ENCODE measurements around the gene L3MBTL3.
"Not testable (repeated sequence)": the region's sequence is repeated elsewhere in the genome, so short reads cannot be mapped to it uniquely, and the experiment has no call there.

Gene L3MBTL3

DNA sequence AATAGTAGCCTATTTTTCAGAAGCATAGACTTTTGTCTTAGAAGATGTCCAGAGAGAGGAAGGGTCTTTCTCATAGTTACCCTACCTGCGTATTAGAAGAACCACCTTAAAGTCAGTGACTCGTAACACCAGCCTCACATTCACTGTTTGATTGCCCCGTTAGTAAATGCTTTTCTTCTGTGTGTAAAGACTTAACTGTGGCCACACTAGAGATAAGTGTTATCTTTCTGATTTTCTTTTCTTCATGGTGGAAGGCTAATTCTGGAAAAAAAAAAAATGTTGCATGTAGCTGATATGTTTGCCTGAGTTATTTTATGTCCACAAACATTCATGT, 120.5 kb downstream of the L3MBTL3 start:
- DNase-seq (ENCODE audit: low read depth) = no peak

DNA sequence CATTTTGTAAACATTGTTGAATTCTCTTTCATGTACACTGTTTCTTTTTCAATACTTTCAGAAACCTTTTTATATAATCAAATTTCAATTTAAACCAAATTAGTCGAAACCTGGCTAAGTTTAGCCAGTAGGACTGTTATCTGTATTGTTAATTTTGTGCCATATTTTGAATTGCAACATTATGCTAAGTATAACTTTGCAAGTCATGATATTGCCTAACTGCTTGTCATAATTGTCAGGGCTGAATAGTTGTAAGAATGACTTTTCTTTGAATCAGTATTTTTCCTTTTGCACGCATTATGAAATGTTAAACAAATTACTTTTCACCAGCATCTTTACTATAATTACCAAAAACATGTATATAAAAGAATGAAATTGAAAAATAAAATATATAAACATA, 121.7 kb downstream of the L3MBTL3 start:
- no peak for DNase-seq (ENCODE audit: low read depth)

DNA sequence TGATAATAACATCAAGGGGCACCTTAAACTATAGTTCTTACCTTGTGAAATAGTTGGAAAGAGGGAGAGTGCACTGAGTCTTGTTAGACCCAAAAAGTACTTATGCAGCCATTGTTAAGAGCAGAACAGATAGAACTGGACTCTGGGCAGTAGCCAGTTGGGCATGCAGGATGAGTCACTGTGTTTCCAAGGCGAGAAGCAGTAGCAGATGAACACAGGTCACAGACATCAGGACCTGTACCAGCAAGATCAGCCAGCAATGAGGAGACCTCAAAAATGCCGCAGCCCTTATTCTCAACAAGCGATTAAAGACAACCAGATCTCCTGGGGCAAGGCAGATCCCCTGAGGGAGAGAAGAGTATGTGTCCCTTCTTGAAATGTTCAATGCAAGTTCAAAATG, 125.3 kb downstream of the L3MBTL3 start:
- DNase-seq (ENCODE audit: low read depth) = no peak

DNA sequence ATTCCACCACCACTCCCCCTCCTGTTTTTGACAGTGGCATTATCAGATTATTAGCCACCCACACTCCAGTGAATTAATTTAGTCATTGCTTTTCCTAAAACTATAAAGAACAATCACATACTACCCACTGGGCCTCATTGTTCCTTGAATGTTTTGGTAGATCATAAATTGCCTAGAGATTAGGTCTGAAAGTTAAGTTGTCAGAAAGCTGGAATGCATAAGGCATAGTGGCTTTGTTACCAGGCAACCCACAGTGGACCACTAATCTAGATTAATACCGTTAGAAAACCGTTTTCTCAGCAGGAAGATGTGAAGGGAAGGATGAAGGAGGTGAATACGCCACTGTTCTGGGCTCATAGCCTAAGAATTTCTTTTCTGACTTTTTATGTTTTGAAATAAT, 128.7 kb downstream of the L3MBTL3 start:
- DNase-seq (ENCODE audit: low read depth) = no peak

DNA sequence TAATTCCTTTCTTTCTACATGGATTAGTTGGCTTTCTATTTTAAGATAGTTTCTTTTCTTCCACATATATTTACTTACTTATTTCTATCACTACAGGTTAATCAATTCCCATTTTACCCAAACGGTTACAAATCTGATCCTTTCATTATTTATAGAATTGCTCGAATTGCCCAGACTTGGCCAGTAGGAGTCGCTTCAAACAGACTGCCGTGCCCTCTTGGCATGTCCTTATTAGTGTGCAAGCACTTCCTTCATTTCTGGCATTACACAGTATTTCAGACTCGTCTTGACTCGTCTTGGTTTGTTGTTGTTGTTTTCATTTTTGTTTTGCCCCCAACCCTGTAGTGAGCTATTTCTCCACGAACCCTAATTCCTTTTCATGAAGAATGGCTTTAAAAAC, 129.8 kb downstream of the L3MBTL3 start:
- DNase-seq (ENCODE audit: low read depth) = no peak

DNA sequence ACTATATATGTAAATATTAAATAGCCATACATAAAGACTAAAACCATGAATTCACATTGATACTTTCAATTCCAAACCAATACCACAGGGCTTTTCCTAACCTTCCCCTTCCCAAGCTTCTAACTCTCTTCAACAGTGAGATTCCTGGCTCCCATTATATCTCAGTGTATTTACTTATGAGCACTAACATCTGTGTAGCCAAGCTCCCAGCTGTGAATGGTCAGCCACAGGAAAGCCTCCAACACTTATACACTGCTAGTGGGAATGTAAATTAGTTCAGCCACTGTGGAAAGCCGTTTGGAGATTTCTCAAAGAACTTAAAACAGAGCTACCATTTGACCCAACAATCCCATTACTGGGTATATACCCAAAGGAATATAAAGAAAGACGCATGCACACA, 130.6 kb downstream of the L3MBTL3 start:
- DNase-seq (ENCODE audit: low read depth) = not testable (repeated sequence)

DNA sequence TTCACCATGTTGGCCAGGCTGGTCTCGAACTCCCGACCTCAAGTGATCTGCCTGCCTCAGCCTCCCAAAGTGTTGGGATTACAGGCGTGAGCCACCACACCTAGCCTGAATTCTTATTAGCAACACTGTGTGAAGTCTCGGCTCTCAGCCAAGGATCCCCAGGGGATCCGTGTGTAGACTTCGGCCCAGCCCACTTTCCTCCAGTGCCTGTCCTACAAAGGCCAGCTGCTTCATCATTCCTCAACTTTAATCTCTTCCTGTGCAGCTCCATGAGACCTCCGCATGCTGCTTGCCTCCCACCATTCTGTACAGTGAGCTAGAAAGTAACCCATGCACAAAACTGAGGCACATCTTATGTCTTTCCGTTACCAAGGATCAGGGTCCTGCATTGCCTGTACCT, 132.5 kb downstream of the L3MBTL3 start:
- no peak for DNase-seq (ENCODE audit: low read depth)

DNA sequence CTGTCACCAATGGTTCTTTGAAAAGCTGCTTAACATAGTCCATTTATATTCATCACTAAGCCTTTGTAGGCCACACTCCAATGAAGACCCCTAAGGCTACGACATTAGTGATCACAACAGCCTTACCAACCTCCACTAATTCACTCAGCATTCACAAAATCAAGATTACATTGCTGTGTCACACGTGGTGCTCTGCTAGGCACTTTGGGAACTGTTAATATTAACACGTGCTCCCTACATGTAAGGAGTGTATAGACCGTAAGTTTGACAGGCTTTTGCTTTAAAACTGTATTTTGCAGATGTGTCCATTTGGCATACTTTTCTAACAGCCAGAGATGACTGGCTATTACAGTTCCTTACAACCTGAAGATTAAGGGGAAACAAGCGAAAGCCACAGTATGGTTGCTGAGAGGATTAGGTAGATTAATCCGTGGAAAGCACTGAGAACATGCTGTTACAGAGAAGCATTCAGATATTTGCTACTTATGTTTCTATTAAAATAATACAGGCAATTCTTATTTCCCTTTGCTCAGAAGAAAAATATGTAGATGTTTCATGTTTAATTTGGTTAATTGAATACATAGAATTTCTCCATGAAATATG, 134.6 kb downstream of the L3MBTL3 start:
- no peak for DNase-seq (ENCODE audit: low read depth)

DNA sequence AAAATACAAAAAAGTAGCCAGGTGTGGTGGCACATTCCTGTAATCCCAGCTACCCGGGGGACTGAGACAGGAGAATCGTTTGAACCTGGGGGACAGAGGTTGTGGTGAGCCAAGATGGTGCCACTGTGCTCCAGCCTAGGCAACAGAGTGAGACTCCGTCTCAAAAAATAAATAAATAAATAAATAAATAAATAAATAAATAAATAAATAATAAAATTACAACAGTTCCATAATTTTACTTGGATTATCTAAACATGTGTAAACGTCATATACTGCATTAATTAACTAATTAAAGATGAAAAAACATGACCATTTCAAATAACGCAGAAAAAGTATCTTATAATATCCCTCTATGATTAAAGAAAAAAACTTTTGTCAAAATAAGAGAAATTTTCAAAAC, 138.5 kb downstream of the L3MBTL3 start:
- DNase-seq (ENCODE audit: low read depth) = no peak

DNA sequence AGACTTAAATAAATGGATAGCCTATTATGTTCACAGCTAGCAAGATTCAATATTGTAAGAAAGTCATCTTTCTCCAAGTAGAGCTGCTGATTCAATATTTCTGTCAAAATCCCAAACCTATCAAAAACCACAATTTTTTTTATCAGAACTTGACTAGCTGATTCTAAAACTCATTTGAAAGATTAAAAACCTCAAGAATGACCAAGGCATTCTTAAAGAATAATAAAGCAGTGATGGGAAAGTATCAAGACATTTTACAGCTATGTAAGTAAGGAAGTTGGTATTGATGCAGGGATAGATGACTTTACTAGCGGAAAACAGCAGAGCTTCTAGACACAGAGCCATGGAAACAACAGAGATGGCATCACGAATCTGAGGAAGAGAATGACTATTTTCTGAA, 139.7 kb downstream of the L3MBTL3 start:
- no peak for DNase-seq (ENCODE audit: low read depth)

DNA sequence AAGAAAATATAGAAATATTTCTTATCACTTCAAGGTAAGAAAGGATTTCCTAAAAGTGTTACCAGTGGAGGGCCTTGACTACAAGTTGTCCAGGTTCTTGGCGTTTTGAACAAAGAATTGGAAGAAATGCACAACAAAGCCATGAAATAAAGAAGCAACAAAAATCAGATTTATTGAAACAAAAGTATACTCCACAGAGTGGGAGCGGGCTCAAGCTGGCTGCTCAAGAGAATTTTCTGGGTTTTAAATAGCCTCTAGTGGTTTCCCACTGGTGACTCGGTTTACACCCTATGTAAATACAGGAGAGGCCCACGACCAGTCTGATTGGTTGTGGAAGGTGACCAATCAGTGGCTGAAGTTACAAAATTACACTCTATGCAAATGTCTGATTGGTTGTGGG, 140.2 kb downstream of the L3MBTL3 start:
- DNase-seq (ENCODE audit: low read depth) = no peak

DNA sequence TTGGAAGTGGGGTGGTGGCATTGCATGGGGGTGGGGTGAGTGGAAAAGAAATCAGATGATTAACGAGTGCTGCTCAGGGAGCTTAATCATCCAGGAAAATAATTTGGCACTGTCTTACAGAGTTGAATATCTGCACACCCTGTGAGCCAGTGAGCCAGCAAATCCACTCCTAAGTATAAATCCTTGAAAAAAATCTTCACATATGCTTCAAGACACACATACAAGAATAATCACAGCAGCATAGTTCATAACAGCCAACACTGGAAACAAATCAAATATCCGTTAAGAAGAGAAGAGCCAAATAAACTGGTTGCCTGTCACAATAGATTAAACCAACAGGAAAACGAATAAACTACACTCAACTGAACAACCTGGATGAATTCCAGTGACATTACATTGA, 141.6 kb downstream of the L3MBTL3 start:
- no peak for DNase-seq (ENCODE audit: low read depth)

DNA sequence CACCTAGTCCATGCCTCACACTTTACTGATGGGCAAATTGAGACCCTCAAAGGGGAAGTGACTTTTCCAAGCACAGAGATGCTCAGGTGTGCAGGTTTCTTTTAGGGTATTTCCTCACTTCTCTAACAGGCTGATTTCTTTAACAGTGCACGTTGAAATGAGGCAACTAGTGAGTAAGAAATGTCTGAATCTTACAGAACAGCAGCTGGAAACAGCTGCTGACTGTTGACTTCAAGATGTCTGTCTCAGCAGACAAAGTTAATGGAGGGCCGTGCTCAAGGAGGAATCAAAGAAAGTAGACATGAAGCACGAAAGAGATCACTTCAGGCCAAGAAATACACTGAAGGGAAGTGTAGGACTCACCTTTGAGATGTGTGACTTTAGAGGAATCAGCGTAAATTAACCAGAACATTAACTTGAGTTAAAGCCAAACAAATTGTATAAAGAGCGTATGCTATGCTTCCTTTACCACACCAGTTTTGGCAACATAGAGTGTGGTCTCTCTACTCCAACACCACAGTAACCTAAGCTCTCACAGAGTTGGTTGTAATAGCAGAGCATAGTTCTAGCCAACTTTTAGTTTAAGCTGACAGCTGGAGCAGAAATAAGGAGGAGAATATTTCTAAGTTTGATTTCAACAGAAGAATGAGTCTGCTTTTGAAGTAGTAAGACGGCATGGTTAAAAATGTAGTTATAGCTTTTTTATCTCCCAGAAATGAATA, 143.5 kb downstream of the L3MBTL3 start:
- no peak for DNase-seq (ENCODE audit: low read depth)

DNA sequence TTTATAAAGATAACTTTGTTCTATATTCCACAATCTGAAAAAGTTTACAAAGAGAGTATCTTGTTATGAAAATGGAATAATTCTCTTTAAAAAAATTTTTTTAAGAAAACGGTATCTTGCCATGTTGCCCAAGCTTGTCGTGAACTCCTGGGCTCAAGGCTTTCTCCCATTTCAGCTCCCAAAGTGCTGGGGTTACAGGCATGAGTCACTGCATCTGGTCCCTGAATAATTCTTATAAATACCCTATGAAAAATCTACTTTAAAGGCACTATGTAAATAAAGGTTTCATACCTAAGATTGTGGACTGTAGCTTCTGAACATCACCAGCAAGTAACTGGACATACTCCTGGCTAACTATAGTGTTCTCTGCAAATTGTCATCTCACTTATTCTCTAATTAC, 144.0 kb downstream of the L3MBTL3 start:
- no peak for DNase-seq (ENCODE audit: low read depth)

DNA sequence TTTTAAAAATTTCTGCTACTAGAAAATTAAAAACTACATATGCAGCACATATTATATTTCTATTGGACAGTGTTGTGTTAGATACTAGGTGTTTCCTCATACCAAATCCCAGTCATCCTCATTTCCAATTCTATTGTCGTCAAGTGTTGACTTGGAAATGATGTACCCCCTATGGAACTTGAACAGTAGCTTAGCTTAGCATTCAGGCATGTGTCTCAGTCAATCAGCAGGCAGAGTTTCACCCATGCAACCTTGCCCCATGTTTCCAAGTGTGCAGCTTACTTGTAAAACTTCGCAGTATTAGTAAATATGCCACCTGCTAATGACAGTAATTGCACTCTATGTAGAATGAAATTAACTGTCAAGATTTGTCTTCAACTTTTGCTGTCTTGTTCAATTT, 144.9 kb downstream of the L3MBTL3 start:
- no peak for DNase-seq (ENCODE audit: low read depth)

DNA sequence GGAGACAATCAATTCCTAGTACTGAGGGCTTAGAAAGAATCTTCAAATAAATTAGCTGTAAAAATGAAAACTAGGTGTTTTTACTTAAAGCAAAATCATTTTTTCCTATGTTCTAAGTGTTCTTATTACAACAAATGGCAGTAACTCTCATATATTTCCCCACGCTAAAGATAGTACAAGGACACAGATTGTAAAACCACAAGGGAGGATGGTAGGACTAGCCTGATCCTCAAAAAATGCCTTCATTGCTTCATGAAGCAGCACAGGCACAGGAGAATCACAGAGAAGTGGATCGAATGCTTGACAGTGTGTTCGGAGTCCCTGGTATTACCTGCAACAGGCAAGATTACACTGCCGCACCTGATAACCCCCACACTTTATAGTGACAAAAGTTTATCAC, 145.9 kb downstream of the L3MBTL3 start:
- no peak for DNase-seq (ENCODE audit: low read depth)

DNA sequence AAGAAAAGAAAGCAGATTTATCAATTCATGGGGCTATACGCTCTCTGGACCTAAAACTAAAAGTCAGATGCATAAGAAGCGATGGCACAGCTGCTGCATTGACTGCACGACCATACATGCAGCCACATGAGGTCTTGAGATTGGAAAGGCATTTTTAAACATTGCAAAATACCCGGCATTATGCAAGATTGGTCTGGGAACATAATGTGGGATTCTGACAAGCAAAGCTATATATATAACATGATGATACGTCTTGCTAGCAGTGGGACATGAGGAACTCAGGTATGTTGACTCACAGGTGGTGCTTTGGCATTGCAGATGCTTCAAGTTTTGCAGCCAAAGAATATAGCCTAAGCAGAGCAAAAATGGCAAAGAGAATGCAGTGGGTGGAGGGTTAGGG, 149.3 kb downstream of the L3MBTL3 start:
- no peak for DNase-seq (ENCODE audit: low read depth)

DNA sequence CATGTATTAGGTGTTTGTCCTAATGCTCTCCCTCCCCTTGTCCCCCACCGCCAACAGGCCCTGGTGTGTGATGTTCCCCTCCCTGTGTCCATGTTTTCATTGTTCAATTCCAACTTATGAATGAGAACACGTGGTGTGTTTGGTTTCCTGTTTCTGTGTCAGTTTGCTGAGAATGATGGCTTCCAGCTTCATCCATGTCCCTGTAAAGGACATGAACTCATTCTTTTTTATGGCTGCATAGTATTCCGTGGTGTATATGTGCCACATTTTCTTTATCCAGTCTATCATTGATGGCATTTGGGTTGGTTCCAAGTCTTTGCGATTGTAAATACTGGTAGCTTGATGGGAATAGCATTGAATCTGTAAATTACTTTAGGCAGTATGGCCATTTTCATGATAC, 151.8 kb downstream of the L3MBTL3 start:
- not testable (repeated sequence) for DNase-seq (ENCODE audit: low read depth)

DNA sequence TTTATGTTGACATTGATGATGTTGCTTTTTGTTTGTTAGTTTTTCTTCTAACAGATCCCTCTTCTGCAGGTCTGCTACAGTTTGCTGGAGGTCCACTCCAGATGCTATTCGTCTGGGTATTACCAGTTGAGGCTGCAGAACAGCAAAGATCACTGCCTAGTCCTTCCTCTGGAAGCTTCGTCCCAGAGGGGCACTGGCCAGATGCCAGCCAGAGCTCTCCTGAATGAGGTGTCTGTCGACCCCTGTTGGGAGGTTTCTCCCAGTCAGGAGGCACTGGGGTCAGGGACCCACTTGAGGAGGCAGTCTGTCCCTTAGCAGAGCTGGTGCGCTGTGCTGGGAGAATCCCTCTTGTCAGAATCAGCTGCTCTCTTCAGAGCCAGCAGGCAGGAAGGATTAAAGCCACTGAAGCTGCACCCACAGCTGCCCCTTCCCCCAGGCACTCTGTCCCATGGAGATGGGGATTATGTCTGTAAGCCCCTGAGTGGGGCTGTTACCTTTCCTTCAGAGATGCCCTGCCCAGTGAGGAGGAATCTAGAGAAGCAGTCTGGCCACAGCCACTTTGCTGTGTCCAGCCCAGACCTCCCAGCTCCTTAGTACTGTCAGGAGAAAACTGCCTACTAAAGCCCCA, 155.1 kb downstream of the L3MBTL3 start:
- DNase-seq (ENCODE audit: low read depth) = not testable (repeated sequence)

DNA sequence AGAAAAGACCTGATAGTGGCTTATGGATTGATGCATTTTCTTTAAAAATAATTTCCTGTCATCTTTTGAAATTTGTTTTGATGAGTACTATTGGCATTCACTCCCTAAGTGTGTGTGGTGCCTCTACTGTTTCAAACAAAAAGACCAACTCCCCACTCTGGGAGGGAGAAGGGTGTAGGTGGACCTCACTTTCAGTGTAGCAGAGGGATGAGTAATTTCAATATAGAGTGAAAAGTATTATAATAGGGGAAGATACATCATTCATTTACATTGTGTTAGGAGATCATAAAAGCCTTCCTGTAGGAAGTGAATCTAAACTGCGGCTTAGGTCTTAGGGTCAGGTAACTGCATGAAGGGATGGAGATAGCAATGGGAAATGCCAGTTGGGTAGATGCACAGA, 158.0 kb downstream of the L3MBTL3 start:
- DNase-seq (ENCODE audit: low read depth) = no peak

DNA sequence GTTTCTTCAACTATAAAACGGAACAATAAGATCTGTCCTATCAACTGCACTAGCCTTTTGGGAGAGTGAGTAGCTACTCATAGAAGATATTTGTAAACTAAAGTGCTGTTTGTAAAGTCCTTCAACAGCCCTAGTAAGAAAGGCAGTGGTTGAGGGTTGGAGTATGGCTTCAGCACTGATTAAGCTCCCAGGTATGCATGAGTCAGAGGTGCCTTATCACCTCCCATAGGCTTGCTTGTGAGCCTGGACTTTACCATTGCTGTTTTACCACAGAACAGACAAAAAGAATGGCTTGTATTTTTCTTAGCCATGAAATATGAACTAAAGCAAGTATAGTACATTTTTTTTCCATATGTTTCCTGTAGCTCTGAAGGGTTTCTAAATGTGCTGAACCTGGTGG, 160.3 kb downstream of the L3MBTL3 start:
- no peak for DNase-seq (ENCODE audit: low read depth)

DNA sequence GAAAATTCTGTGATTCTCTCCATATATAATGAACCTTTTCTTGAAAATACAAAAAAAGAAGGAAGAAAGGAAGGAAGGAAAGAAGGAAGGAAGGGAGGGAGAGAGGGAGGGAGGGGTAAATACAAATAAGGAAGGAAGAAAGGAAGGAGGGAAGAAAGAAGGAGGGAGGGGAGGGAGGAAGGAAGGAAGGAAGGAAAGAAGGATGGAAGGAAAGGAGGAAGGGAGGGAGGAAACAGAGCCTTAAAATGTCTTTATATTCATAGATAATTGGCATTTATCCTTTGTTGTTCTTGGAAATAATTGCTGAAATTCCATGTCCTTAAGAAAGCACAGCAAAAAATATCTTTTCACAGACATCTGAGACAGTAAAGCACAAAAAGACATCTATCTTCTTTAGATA, 164.1 kb downstream of the L3MBTL3 start:
- DNase-seq (ENCODE audit: low read depth) = no peak

DNA sequence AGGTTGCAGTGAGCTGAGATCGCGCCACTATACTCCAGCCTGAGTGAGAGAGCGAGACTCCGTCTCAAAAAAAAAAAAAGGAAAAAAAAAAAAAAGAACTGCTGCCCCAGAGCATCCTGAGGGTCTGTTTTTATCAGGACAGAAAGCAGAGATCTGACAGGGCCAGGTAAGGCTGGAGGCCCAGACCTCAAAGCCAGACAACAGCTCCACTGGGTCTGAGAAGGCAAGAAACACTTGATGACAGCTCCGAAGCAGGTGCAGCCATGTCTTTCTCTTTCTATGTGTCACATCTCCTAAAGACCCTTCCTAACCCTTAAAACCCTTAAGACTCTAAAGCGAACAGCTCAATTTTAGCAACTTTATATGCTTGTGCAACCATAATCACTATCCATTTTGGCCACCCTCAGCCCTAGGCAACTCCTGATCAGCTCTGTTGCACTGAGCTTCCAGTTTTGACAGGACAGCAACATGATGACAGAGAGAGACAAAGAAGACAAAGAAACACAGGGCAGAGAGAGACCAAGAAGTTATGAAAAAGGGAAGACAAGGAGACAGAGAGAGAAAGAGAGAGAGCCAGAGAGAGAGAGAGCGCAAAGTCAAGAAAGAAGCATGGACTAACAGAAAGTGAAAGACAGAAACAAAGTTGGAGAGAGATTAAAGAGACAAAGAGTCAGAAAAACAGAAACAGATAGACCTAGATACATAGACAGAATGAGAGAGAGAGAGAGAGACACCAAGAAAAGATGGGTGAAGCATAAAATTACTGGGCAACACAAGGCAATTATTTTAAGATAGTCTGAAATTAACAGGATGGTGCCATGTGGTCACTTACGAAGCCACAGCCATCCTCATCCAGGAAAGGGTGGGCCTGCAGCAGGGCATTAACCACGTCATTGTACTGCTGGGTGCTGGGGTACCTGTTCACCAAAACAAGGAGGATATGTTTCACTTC, 165.2 kb downstream of the L3MBTL3 start:
- peak; percentile 5 for DNase-seq (ENCODE audit: low read depth)

Measured in stimulated activated CD8-positive, alpha-beta memory T cell treated with anti-CD3 and anti-CD28 coated beads, Interleukin-7, amount 100 ng/mL, for 24 hours (primary cell).